ENCODE results near the gene SDF2.

DNA sequence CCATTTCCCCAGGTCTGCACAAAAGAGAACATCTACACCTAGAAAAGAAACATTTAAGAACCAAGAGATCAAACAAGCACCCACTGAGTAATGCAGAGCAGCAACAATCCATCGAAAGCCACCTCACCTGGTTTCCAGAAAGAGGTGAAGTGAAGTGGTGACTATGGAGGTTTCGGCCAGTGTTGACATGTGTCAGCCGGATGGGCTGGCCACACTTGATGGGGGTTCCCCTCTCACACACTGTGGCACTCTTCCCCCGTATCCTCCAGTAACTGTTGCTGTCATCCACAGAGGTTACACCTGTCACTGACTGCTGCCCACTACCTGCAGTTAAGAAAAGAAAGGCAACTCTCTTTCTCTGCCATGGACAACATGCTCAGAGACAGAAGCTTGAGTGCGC is 6.5 kb downstream of the SDF2 start:
- TF ChIP-seq CTCF (conservative IDR thresholded peaks at IDR 0.05; ENCODE audit: low read depth in 2 of 2) (no peak), POLR2AphosphoS5 (IDR thresholded peaks at IDR 0.05; ENCODE audit: low read depth) (no peak)

Data from GM23338 (cell line).